Ramos (cell line): ENCODE results near the gene LEF1.

Experiments used
- in situ Hi-C: fragments of 300-500 bp; cut with MboI; formaldehyde crosslinking; loops from one replicate; pipeline ENCODE4 v1.14.3; 2022; ENCODE audit warnings: low sequenced_read_pairs; ENCODE audit not compliant: unreplicated experiment

LEF1 gene

DNA sequence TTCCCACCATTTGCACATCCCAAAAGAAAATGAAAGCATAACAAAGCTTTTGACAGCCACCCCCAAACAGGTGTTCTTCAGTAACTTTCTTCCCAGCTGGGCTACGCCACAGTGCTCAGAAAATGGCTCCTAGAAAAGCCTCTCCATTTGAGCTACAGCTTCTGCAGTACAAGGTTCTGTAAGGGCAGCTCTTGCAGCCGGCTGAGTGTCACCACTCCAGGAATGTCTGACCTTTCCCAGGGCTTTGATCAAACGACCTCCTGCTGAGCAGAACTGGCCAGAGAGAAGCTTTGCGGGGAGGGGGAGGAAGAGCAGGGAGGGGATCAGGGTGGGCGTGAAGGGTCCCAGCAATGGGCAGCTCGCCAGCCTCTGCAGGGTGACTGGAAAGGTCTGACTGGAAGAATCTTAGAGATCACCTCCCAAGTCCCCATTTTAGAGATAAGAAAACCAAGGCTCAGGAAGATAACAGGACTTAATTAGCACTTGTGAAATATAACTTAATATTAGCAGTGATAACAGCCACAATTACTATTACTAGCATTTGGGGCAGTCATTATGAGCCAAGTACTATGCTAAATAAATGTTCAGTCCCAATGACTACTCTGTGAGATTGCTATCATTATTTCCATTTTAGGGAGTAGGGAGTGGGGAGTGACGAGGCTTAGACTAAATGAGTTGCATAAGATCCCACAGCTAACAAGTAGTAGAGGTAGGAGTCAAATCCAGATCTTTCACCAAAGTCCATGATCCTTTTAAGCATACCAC is 51.1 kb downstream of the LEF1 start:
- in situ Hi-C loops = no loop called here

DNA sequence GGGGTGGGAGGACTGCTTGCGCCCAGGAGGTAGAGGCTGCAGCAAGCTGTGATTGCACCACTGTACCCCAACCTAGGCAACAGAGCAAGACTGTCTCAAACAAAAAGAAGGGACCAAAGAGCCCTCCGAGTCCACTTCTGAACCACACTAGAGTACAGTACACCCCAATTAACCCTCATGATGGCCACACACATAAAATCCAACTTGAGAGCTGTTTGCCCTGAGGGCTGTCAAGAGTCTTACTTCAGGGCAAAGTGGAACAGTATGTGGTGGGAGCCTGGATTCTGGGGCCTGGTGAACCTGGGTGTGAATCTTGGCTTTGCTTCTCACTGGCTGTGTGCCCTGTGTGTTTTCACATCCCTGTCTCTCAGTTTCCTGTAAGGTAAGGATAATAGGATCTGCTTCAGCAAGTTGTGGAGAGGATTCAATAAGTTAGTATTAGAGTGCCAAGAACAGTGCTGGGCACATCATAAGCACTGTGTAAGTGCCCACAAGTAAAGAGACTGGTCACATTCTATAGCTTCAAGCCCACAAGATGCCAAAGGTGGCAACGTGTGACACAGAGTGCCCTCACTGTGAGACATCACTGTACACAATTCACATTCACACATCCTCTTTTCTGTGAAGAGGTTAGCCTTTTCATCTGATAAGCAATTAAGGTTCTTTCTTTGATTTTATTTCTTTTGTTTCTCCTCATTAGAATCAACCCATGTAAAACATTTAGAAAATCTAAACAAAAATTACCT is 52.1 kb downstream of the LEF1 start:
- in situ Hi-C loops = no loop called here

DNA sequence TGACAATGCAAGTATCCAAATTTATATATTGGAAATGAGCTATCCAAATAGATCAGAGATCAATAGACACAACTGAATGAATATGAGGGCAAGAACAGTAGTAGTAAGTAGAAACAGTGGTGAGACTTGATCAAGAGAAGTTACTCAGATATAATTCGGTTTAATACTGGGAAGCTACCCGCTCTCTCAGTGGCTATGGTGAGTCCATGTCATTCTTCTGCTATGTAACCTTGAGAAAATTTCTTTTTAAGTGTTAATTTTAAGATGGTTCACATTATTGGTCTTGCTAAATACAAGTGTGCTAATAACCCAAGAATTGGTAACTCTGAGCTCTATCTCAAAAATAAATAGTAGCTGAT is 53.6 kb downstream of the LEF1 start:
- in situ Hi-C loops = no loop called here

DNA sequence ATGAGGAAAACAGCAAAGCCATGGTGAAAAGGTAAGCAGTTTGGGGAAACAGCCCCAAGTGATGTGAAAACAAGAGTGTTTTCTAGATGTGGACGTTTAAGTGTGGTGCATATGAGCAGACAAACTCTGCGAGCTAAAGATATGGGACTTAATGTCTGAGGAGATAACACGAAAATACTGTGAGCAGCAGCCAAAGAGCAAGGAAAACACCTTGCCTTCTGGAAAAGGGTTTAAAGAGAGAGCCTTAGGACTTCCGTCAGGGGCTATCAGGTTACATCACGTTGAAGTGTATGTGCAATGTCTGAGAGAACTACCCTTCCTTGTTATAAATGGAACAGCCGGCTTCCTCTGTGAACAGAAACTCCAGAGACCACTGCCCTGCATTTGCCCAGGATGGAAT is 54.2 kb downstream of the LEF1 start:
- in situ Hi-C loops = no loop called here

DNA sequence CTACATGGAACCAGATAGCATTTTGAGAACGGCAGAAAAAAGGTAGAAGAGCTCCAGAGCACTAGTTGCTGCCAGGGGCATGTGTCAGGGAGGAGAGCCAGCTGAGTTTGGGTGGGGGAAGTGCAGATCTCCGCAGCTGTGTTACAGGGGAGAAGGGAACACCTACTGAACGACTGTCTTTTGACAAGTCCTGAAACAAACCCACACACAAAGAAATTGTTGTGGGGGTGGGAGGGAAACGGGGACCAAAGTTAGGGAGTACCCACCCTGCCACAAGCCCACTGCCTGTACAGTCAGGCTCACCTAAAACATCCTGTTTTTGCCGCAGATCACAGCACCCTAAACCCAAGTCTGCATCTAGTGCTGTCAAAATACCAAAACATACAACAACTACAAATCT is 55.5 kb downstream of the LEF1 start:
- in situ Hi-C loops = no loop called here

DNA sequence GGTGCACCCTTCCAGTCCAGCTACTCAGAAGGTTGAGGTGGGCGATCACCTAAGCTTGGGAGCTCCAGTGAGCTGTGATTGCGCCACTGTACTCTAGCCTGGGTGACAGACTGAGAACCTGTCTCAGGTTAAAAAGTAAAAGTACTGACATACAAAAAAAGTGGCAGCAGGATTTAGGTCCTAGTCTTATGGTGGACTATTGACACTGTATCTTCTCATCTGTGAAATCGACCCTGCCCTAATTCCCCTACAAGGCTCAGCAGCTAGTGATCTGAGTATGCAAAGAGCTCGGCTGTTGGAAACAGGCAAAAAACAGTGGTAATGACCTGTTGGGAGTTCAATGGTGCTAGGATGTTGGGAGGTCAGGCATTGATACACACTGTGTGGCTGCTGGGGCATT is 57.0 kb downstream of the LEF1 start:
- in situ Hi-C loops = no loop called here

DNA sequence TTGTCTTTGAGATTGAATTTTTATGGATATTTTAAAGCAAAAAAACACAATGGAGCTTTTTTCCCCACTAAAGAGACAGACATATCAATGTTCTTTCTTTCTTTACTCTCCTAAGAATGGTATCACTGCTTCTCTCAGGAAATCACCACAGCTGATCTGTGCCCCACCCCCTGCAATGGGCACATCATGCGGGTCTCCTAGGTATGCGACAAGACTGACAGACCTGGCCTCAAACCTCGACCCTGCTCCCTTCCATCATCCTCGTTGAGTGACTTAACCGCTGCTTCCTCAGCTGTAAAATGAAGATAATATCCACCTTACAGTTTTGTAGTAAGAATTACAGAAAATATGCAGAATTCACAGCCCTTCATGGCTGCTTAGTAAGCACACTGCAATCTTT is 58.3 kb downstream of the LEF1 start:
- in situ Hi-C loops = no loop called here

DNA sequence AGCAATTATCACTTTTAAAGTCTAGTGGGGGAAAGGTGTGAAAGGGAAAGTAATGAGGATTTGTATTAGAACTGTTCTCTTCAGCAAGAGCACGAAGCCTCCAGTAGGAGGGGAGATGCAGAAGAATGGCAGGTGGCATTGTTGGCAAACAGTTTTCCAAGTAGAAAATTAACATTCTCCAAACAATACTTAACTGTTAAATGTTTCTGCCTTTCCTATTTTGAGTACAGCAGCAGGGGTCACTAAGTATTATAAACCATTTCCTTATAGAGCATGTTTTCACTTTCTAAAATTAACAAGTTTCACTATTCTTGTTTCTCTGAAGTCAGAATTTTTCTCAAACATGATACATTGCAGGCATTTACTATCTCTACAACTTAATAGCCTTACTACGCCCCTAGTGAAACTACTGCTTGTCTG is 58.7 kb downstream of the LEF1 start:
- in situ Hi-C loops = no loop called here

DNA sequence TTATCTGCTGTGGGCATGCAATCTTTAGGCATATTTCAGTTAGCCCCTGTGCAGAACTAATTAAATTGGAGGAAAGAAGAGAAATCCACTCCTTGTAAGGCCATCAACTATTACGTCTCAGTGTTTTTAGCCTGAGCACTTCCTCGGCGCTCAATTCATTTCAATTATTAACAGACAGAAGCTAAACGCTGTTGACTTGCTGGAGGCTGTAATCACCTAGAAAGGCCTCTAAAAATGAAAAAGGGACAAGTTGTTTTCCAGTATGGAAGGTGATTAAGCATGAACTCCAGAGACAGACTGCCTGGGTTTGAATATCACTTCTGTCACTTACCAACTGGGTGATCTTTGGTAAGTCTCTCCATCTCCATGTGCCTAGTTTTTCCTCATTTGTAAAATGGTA is 59.6 kb downstream of the LEF1 start:
- in situ Hi-C loops = no loop called here

DNA sequence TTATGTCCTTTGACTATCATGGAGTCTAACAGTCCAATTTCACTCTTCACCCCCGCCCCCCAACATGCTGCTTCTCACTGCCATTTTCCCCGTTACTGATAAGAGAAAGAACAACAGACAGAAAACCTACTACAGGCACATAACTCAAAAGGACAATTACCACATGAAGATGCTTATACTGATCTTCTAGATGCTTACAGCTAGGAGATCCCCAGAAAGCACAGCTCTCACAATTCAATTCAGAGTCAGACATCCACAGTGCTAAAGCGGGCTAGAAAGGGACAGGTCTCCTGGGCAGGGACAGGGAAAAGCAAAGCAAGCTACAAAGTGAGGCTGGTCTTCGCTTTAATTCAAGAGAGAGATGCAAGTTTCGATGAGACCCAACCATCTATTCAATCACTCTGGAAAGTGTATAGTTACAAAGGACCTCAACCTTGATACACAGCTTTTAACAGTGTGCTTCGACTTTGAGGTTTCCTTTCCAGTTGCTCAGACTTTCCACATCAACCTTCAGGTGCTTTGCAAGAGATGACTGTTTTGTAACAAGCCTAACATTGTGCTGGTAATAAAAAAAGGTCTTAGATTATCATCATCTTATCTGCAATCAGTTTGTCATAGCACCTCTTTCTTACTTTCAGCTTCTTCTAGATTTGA is 60.9 kb downstream of the LEF1 start:
- in situ Hi-C loops = no loop called here

DNA sequence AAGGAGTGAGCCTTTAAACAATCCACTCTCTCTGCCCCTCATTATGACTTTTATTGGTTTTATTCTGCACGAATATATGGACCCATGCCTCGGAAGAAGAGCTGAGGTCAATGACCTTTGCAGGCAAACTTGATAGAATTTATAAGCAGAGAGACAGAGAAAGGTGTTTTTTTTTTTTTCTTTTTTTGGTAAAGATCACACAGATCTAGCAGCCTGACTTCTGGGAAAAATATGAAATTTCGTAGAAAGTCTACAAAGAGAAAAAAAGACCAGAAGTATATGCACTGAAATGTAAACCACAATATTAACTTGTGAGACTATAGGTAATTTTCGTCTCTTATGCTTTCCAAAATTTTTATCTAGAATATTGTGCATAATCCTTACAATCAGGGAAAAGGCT is 61.6 kb downstream of the LEF1 start:
- in situ Hi-C loops = no loop called here

DNA sequence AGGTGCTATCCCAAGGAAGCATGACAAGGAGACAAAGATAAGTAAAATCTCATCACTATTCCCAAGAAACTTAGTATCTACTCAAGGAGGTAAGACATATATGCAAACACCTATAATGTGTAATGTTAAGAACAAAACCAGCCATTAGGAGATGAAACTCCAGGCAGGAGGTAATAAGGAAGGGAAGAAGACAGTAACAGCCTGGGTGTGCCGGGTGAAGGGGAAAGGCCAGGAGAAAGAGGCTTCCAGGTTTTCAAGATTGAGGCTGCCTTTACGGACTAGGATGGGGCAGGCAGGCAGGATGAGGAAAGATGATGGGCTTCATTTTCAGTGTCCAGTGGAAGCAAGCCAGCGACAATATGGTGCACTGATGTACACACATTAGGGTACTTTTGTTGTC is 62.5 kb downstream of the LEF1 start:
- in situ Hi-C loops = no loop called here

DNA sequence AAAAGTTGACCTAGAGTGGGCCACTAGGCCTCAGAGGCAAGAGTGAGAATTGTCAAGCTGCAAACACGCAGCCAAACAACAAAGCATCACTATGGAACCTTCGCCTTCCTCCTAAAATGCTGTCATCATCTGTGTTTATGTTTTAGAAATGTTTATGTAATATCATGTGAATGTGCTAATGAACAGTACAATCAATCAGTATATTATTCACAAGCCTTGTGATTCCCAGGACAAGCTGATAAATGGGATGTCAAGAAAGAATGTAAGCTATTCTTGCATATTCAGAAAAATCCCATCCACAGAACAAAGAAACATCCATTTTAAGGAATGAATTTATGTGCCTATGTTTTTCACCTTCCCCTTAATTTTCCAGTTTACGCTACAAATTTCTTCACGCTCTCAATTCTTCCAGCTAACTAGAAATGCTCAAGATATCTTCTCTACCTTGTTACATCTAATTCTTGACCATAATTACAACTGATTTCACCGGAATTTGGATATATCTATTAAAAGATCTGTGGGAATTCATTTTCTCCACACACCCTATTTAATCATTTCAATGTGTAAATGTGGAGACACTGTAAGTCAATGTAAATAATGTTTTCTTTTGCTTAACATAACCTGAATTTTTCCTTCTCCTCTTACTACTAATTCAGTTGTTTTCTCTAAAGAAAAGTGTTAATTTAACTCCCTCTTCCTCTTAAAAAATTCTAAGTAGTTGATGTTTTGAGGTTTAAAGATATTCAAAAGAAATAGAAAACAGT is 65.5 kb downstream of the LEF1 start:
- in situ Hi-C loops = no loop called here

DNA sequence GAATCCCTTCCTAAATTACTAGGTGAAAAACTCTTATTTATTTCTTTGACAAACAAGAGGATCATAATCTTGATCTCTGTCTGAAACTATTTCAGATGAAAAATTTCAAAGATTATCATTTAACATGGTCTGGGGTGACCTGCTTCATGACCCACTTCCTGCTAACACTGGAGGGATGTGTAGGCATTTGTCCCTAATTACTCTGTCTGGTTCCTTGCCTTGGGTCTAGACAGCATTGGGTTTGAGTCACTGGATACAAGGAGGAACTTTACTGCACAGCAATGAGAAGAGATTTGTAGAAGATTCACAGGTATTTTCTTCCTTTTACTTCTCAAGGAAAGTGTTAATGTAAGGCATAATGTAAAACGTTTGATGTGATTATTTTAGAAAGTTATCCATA is 67.9 kb downstream of the LEF1 start:
- in situ Hi-C loops = no loop called here

DNA sequence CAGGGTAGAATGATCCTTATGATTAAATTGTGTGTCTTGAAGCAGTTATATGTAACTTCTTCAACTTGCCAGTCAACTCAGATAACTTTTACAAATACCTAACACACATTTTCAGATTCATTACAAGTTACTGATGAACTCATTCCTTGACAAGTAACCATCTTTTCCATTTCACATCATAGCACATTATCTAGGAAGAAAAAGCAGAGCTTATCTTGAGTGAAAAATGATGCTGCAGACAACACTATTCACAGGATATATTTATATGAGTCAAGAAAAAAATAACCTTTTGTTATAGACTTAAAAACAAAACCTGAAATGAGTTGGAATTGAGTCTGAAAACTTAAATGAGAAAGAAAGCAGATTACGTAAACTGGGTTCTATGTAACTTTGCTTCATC is 68.9 kb downstream of the LEF1 start:
- in situ Hi-C loops = no loop called here

DNA sequence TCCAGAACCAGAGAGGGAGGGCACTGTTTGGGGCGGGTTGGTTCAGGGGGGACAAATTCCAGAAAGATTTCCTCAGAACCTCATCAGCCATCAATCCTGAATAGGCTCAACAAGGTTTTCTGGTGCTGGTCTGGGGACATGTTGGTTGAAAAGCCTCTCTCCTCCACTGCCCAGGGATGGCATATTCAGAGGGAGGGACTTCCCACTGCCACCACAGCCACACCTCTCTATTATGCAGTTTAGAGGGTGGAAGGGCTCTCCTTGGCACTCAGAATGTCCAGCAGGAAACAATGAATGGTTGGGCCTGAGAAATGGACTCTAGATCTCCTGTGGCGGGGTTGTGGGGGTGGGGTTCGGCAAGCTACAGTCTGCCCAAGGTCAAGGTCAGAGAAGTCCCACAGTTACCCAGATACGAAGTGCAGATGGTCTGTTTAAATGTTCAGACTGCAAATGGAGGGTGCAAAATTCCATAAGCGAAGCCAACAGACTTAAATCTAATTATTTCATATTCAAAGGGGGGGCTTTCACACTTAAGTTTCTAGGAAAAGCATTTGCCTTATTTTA is 70.7 kb downstream of the LEF1 start:
- in situ Hi-C loops = no loop called here

DNA sequence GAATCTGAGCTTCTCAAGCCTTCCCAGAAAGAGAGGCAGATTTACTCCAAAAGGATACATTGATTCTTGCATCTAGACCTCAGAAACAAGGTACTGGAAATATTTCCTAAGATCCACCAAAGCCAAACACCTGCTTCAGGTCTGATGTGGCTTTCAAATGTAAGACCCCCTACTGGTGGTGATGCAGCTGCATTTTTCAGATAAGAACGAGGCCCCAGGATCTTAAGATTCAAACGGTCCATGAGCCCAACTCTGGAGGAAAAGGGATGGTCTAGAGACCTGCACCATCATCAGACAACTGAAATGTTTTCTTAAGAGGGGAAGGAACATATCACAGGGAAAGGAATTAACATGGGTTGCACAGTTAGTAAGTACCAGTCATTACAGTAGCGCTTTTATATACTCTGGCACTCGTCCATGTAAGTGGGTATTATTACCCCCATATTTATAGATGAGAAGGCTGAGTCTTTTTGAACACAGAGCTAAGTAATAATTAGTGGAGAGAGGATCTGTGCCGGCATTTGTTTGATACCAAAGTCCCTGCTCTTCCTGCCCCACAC is 73.7 kb downstream of the LEF1 start:
- in situ Hi-C loops = no loop called here

DNA sequence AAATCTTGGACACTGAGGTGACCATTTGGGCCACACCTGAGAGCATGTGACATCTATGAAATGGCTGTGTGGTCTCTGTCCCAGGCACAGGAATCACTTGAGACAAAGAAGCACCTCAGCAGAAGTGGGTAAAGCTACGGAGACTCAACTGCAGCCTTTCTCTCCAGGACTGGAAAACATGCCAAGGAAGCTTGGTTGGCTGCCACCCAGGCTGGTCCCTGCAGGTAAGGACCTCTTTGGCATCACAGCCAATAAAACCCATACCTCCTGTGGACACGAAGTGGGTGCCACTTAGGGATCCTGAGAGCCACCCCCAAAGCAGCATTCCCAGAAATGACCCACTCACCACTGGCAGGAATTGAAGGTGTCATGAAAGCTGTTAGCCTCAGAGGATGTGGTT is 74.6 kb downstream of the LEF1 start:
- in situ Hi-C loops = no loop called here

DNA sequence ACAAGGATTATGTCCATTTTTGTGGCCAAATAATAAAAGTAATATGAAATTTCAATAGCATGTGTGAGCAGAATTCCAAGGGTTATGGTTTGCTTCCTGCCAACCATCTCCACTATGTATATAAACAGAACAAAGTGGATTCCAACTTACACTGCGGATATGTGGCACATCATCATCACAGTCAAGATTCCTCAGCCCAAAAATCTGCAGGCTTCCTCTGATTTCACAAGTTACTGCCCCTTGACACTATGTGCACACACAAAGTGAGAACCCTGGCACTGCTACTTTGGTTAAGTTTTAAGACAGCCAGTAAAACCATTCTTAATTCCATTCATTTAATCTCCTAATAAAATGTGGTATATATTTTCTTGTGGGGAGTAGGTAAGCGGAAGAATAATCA is 76.4 kb downstream of the LEF1 start:
- in situ Hi-C loops = no loop called here

DNA sequence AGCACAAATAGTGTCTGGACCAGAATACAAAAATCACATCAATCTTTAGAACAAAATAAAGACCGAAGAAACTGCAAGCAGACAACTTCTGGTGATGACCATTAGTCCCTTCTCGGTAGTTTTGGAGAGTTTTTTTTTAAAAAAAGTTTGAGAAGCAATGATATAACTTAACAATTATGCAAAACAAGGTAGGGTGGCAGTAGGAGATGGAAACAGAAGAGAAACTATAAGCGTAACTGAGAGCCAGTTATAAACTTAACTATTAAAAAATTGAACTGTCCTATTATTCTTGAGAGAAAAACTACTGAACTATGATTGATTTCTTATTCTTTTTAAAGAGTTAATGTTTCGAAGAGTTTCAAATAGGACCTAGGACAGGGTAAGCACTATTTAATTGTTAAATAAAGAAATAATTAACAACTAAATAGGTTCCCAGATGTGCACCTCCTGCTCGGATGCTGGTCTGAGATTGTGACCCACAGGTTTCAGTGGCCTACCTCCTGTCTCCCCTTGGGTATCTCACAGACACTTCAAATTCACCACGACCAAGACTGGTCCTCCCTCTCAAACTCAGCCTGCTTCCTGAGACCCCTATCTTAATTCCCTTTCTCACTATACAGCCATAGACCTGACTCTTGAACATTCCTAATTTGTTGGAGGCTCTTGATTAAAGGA is 81.3 kb downstream of the LEF1 start:
- in situ Hi-C loops = no loop called here
